GM10266 (cell line): ENCODE results near the gene CAMTA2.

Experiments
- DNase-seq: peaks from one replicate; pipeline ENCODE4 v3.0.0; 2012; ENCODE audit errors: extremely low spot score
- TF ChIP-seq, protein P1 (sequence below): IDR thresholded peaks from 2 replicates; pipeline ENCODE4 v1.5.1; 2012; ENCODE audit warnings: mild to moderate bottlenecking, low read depth; ENCODE audit not compliant: control insufficient read depth, insufficient read depth; ENCODE audit errors: missing control alignments

CAMTA2 gene

DNA sequence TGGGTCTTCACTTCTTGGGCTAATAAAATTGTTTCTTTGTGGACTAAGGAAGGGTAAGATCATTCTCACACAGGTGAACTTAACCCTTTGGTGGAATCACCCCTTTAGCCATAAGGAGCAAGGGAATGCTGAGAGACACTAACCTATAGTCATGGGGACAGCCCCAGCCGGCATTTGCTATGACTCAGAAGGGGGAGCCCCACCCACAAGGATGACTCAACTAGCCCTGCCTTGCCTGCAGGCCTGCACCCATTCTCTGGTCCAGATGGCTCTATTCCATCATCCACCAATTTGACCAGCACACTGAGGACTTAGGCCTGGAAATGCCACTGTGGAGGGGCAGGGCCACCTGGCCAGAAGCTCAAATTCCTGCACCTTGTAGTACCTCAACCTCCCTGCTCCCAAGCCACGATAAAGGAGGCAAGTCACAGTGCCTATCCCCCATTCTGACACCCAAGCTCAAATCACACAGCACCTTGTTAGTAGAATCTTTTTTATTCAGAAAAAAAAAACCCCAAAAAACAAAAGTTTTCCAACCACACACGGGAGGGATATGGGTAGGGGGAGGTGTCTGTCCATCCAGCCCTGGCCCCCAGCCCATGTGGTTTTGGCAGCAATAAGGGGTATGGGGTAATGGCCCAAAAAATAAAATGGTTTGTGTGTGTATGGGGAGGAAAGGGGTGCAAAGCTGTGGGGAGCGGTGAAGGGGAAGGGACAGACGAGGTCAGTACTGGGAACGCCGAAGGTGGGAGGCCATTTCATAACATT is 42.1 kb downstream of the CAMTA2 start:
- DNase-seq, result peak; percentile 83
- TF ChIP-seq, protein P1, sequence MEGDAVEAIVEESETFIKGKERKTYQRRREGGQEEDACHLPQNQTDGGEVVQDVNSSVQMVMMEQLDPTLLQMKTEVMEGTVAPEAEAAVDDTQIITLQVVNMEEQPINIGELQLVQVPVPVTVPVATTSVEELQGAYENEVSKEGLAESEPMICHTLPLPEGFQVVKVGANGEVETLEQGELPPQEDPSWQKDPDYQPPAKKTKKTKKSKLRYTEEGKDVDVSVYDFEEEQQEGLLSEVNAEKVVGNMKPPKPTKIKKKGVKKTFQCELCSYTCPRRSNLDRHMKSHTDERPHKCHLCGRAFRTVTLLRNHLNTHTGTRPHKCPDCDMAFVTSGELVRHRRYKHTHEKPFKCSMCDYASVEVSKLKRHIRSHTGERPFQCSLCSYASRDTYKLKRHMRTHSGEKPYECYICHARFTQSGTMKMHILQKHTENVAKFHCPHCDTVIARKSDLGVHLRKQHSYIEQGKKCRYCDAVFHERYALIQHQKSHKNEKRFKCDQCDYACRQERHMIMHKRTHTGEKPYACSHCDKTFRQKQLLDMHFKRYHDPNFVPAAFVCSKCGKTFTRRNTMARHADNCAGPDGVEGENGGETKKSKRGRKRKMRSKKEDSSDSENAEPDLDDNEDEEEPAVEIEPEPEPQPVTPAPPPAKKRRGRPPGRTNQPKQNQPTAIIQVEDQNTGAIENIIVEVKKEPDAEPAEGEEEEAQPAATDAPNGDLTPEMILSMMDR, result no peak

DNA sequence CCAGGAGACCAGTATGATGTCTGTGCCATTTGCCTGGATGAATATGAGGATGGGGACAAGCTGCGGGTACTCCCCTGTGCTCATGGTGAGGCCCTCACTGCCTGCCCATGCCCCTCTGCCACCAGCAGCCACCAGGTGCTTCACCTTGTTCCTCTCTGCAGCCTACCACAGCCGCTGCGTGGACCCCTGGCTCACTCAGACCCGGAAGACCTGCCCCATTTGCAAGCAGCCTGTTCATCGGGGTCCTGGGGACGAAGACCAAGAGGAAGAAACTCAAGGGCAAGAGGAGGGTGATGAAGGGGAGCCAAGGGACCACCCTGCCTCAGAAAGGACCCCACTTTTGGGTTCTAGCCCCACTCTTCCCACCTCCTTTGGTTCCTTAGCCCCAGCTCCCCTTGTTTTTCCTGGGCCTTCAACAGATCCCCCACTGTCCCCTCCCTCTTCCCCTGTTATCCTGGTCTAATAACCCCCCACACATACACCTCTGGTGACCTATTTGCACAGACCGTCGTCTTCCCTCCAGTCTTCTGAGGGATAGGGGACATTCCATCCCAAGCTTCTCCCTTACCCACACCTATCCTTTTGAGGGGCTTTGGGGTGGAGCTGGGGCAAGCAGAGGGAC is 42.8 kb downstream of the CAMTA2 start:
- TF ChIP-seq, protein P1, result no peak
- no peak for DNase-seq

DNA sequence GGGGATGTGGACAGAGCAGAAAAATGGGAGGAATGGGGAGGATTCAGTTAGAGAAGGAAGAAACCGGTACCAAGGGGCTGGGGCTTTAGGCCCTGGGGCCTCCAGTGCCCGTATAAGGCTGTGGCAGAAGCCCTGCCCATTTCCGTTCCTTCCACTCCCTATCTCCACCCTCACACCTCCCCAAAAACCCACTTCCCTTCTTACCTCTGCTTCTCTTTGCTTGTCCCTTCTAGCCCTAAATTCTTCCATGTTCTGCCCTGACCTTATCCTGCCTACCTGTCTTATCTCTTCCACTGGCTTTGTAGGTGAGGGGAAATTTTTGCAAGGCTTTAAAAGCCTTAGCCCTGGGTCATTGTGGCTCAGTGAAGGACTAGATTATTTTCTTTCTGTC is 43.3 kb downstream of the CAMTA2 start:
- TF ChIP-seq, protein P1, result no peak
- no peak for DNase-seq

DNA sequence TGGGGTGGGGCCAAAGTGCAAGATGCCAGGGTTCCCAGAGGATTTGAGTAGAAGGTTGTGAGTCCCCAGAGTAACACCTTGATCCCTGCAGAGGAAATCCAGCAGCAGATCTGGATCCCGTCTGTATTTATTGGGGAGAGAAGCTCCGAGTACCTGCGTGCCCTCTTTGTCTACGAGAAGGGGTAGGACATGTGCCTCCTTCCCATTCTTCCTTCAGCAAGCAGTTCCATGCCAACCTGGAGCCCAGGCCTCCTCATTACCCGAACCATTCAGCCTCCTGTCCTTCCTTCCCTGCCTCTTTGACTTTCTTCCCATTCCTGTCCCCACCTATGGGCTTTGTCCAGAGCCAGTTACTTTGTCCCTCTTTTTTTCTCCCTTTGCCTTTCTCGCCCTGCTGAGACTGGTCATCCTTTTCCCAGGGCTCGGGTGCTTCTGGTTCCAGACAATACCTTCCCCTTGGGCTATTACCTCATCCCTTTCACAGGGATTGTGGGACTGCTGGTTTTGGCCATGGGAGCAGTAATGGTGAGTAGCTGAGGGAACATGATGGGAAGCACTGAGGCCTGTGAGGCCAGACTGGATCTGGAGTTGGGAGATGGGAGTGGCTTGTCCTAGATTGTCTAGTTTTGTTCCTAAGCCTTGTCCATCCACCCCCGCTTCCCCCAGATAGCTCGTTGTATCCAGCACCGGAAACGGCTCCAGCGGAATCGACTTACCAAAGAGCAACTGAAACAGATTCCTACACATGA is 44.5 kb downstream of the CAMTA2 start:
- TF ChIP-seq, protein P1, result no peak
- no peak for DNase-seq

DNA sequence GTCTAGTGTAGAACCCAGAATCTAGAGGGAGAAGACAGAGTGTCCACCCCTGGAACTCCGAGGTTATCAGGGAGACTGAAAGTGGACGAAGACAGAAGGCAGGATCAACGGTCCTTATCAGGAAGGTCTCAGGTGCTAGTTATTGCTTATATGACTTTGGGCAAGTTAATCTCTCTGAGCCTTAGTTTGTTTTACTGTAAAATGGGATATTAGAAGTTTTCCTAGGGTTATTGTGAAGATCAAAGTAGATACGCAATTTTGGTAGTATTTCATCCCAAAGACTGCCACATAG is 46.2 kb downstream of the CAMTA2 start:
- DNase-seq, result no peak
- TF ChIP-seq, protein P1, result no peak

DNA sequence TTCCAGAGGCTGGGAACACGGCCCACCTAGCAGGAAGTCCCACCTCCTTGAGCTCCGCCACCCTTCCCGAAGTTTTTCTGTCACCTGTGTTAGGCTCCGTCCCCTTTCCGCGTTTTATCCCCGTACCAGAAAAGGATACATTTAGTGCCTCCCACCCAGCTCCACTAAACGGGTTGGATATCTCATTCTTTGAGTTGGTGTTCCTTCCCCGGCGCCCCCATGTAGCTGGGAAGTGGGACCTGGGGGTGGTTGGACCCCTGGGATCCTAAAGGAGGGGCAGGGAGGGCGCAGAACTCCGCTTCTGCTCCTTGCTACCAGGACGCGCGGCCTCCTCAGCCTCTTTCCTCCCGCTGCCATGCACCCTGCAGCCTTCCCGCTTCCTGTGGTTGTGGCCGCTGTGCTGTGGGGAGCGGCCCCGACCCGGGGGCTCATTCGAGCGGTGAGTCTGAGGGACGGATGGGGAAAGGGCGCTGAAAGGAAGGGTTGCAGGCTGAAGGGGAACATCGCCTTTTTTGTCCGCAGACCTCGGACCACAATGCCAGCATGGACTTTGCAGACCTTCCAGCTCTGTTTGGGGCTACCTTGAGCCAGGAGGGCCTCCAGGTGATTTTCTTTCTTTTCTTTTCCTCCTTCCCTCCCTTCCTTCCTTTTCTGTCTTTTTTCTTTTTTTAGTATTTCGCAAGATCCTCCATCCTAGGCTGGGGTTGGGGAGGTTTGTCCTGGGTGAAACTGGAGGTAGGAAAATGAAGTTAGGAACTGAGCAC is 46.7 kb downstream of the CAMTA2 start:
- TF ChIP-seq, protein P1, result no peak
- no peak for DNase-seq
